Right ventricle myocardium superior (tissue), 1 donor: Measurements from ENCODE around the gene LDHD. TPM values are rescaled to one million over a fixed set of nuclear protein-coding genes. Genes with fewer than 3 reads are reported as not detected.
"Not testable (repeated sequence)": the region's sequence is repeated elsewhere in the genome, so short reads cannot be mapped to it uniquely, and the experiment has no call there.

Experiments used
- ATAC-seq: fragments of 200-7000 bp; cut with Tn5 transposase; one replicate; pipeline ENCODE4 v1.9.1; 2020; ENCODE audit warnings: mild to moderate bottlenecking; ENCODE audit not compliant: poor library complexity
- DNase-seq: peaks from one replicate; pipeline ENCODE4 v3.0.0-alpha.2; 2020
- intact Hi-C: fragments of 100-400 bp; cut with DNase I; formaldehyde crosslinking; loops from one replicate; pipeline ENCODE4 v1.11.2; 2022
- long read RNA-seq: library from polyadenylated mRNA; unstranded; transcript quantifications from one replicate; pipeline ENCODE4 v2.0.0, GENCODE V29; 2021
- total RNA-seq: library from RNA; stranded (reverse); fragmentation: NEBNext Ultra II Directional; extraction: Animal tissue kit (Norgen Biotek cat#: 25700); gene quantifications from one replicate; pipeline ENCODE4 v1.2.1, GENCODE V29; 2021
- donor health status: DM: no; HTN: yes; CAD: no; lungs with severe emphysema.

LDHD gene
- 84.7 TPM for total RNA-seq
- long read RNA-seq, transcript LDHD-202 (11 exons, 1,966 nt) = major isoform, 158 of 285 reads
- long read RNA-seq, transcript LDHD-201 (11 exons, 2,067 nt) = minor isoform, 29 of 285 reads
- long read RNA-seq, partial matches to known transcripts = 41 of 285 reads
- long read RNA-seq, other reads (novel, unspliced or antisense) = 57 of 285 reads

DNA sequence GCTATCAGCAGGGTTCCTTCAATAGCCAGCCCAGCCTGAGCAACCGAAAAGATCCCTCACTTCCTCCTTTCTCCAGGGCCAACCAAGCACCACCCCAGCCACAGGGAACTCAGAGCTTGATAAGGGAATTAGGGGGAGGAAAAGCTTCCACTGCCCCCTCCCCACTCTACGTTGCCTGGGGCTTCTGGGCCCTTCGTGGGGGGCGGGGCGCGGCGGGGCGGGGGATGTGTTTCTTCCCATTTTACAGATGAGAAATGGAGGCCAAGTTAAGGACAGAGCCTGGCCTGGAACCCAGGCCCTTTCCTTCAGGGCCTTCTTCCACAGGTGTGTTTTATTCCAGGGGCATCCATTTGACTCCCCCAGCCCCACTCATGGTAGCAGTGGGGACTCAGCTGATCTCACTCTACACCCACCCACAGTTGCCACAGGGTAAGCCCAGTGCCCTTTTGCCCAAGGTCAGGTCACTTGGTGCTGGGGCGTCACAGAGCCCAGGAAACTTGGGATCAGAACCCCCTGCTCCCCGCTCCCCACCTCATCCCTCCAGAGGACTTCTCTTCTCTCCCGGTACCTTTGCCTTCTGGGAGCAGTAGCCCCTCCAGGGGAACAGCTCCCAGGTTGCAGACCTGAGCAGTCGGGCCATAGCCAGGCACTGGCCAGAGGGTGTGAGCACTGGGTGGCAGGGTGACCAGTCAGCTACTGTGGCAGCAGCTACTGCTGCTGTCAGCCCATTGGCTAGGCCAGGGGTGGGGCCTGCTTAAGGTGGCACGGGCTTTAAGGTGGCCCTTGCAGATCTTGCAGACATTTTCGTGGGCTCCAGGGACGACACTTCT is at the start of gene LDHD:
Gene LDHD (minus strand): TSS at position 700 of the 830 bp plus-strand sequence. CDS start 60 bp downstream, at position 640.
- peak; percentile 96 for ATAC-seq
- intact Hi-C loops = loop anchor here (10.0 kb wide), 1 partner anchor 241 kb away; no protein-coding TSS in a partner anchor

DNA sequence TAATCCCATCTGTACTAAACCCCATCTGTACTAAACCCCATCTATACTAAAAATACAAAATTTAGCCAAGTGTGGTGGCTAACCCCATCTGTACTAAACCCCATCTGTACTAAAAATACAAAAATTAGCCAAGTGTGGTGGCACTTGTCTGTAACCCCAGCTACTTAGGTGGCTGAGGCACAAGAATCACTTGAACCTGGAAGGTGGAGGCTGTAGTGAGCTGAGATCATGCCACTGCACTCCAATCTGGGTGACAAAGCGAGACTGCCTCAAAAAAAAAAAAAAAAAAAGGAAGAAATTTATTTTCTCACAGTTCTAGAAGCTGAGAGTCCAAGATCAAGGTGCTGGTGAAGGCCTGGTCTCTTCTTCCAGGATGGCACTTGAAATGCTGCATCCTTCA is 43.8 kb upstream of the LDHD start:
- DNase-seq = no peak
- no peak for ATAC-seq
- intact Hi-C loops = no loop called here

More for the DNA sequence above, at the start of gene LDHD:
- peak; percentile 91 for DNase-seq

DNA sequence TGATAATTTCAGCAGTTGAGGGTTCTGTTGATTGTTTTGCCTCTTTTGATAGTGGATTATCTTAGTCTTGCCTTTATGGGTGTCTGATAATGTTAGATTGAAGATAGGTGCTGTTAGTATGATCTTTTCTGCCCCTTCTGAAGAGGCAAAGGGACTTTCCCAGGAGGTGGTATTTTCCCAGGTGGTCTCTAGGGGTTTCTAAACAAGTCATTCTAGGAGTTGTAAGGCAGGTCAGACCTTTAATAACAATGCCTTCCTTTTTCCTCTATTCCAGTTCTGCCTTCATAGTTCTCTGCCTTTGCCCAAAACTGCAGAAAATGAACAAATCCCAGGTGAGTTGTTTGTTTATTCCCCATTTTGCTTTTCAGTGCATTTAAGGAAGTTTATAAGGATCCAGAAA is 36.1 kb upstream of the LDHD start:
- DNase-seq (no peak), ATAC-seq (no peak)
- intact Hi-C loops = no loop called here

DNA sequence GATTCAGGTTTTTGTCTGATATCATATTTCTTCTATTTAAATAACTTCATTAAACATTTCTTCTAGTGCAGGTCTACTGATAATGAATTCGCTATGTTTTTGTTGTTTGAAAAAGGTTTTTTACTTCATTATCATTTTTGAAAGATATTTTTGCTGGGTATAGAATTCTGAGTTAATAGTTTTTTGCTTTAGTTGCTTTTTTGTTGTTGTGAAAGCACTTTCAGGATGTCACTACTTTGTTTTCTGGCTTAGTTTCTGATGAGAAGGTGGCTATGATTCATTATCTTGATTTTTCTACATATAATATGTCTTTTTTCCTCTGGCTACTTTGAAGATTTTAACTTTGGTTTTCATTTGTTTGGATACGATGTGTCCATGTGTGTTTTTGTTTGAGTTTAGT is 35.2 kb upstream of the LDHD start:
- no peak for DNase-seq
- intact Hi-C loops = no loop called here
- no peak for ATAC-seq

DNA sequence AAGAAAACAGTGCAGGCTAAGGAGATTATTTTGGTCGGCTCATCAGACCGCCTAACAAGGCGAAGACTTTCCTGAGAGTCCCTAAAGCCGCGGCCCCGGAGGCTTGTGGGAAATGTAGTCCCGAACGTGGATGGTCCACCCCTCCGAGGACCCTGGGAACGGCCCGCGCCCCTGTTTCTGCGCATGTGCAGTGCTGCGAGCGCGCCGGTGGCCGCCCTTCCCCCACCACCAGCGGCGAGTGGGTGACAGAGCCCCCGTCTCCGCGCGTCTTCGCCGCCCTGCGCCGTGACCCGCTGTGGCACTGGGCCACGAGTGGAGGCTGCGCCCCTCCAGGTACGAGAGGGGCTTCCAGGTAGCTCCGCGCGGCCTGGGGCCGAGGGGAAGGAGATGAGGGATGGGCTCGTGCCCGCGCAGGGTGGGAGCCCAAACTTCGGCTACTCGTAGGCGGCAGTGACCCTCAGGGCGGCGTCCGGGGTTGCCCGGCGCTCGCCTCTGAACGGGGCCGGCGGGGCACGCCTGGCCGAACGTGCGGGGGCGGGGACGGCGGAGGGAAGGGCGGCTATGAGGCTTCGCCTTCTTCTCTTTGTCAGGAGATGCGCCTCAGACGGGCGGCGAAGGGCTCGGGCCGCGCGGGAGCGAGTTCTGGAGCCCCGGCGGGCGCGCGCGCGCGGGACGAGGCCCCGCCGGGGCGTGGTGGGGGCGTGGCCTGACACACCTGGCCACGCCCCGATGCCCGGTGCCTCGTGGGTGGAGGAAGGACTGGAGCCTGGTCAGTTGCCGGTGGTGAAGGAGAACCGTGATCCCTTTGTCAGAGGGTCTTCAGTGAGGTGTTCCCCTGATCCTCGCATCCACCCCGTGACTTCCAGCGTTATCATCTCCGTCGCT is 32.0 kb upstream of the LDHD start, which contains the start of gene ZFP1:
Gene ZFP1 (plus strand): TSS at position 214 of the 885 bp plus-strand sequence. CDS start 4,428 bp downstream, outside the sequence.
- intact Hi-C loops = no loop called here
- ATAC-seq (peak; percentile 98), DNase-seq (peak; percentile 98)

DNA sequence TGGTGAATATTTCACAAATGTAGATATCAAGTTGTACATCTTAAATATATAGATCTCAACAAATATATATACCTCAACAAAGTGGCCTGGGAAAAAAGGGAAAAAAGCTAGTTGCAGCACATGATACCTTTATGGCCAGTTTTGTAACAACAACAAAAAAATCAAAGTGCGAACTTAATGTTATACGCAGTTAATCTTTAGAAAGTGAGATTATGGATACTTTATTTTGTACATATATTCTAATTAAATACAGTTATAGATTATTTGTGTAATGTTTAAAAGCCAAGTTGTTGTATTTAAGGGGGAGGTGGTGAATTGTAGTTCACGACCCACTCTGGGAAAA is 31.4 kb upstream of the LDHD start:
- DNase-seq (no peak), ATAC-seq (no peak)
- intact Hi-C loops = no loop called here

DNA sequence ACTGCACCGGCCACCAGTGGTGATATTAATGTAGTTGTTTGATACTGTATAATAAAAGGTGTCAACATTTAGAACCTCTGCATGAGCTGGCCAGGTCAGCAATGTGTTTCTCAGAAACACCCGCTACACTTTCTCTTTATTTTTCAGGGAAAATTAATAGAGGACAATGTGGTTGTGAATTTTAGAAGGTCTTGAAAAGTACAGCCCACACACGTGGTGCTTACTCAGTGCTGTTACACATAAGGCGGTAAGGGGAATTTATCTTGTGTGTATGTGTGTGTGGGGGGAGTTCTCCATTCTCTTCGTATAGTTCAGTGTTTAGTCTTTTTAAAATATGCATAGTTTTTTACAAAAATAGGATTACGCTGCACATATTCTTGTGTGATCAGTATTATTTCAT is 27.4 kb upstream of the LDHD start:
- ATAC-seq = no peak
- intact Hi-C loops = no loop called here
- DNase-seq = no peak

DNA sequence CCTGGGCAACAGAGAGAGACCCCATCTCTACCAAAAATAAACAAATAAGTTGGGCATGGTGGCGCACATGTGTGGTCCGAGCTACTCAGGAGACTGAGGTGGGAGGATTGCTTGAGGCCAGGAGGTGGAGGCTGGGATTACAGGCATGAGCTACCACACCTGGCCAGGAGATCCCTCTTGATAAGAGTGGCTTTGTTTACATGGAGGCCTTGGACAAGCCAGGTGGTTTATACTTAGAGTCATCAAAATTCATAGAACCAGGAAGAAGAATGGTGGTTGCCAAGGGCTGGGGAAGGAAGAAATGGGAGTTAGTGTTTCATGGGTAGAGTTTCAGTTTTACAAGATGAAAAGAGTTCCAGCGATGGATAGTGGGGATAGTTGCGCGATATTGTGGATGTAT is 22.9 kb upstream of the LDHD start:
- intact Hi-C loops = loop anchor here (10.0 kb wide), 1 partner anchor 435 kb away; the partner anchor contains the start of gene MLKL
- DNase-seq (no peak), ATAC-seq (no peak)

DNA sequence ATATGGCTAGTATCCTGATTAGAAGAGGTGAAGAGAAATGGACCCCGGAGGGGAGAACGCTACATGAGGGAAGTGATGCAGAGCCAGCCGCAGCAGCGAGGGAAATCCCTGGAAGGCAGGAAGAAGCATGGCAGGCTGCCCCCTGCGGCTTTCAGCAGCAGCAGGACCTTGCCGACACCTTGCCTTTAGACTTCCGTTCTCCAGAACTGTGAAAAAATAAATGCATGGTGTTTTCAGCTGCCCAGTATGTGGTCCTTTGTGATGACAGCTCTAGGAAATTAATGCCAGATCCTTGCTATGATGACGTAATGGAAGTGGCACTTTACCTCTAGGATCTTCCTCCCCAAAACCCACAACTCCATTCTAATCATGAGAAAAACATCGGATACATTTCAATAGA is 22.1 kb upstream of the LDHD start:
- ATAC-seq (no peak), DNase-seq (no peak)
- intact Hi-C loops = loop anchor here (10.0 kb wide), 1 partner anchor 434 kb away; the partner anchor contains the start of gene MLKL

DNA sequence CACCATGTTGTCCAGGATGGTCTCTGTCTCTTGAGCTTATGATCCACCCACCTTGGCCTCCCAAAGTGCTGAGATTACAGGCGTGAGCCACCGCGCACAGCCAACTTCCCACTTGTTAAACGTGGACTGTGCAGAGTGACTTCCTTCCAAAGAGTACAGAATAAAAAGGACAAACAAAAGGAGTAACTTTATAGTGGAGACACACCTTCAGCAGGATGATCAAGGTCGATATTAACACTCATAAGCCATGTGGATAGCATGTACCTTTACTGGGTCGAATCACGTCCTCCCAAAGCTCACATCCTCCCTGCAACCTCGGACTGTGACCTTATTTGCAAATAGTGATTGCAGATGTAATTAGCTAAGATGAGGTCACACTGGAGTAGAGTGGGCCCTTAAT is 21.7 kb upstream of the LDHD start:
- ATAC-seq = no peak
- DNase-seq = no peak
- intact Hi-C loops = loop anchor here (10.0 kb wide), 1 partner anchor 433 kb away; the partner anchor contains the start of gene MLKL

DNA sequence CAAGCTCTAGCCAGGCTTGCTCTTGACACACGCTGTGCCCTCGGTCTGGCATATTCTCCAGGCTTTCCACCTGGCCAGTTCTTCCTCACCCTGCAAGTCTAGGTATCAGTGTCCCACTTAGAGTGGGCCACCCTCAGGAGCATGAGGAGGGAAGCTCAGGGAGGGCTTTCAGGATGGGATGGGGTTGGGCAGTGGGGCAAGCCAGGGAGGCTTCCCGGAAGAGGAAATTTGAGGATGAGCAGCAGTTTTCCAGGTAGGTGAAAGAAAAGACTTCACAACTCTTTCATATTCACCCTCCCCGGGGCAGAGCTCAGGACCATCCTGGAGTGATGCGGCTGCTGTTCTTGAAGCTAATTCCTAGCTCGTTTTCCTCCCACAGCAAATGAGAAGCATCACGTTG is 14.5 kb upstream of the LDHD start:
- no peak for DNase-seq
- intact Hi-C loops = loop anchor here (10.0 kb wide), 1 partner anchor 426 kb away; the partner anchor contains the start of gene MLKL

DNA sequence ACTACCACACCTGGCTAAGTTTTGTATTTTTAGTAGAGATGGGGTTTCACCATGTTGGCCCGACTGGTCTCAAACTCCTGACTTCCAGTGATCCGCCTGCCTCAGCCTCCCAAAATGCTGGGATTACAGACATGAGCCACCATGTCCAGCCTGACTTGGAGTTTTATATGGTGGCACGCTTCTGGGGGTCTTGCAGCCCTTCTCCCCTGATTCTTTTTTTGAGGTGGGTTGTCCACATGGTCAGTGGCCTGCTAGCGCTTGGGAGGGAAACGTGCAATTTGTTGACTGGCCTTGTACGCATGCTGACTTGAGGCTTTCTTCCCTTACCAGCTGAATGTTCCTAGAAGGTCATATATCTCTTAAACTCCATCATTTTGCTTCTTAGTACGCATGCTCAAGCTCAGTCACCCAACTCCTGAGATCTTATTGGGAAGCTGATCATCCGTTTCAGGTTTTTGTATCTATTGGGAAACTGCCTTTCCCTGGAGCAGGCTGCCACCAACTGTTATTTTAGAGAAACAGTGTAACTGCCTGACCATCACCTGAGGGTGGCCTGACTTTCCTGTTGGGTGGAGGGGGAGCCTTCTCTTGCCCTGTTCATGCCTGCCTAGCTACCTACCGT is 13.7 kb upstream of the LDHD start:
- ATAC-seq = no peak
- intact Hi-C loops = loop anchor here (10.0 kb wide), 1 partner anchor 425 kb away; the partner anchor contains the start of gene MLKL
- no peak for DNase-seq

More for the DNA sequence above, 14.5 kb upstream of the LDHD start:
- ATAC-seq = no peak

DNA sequence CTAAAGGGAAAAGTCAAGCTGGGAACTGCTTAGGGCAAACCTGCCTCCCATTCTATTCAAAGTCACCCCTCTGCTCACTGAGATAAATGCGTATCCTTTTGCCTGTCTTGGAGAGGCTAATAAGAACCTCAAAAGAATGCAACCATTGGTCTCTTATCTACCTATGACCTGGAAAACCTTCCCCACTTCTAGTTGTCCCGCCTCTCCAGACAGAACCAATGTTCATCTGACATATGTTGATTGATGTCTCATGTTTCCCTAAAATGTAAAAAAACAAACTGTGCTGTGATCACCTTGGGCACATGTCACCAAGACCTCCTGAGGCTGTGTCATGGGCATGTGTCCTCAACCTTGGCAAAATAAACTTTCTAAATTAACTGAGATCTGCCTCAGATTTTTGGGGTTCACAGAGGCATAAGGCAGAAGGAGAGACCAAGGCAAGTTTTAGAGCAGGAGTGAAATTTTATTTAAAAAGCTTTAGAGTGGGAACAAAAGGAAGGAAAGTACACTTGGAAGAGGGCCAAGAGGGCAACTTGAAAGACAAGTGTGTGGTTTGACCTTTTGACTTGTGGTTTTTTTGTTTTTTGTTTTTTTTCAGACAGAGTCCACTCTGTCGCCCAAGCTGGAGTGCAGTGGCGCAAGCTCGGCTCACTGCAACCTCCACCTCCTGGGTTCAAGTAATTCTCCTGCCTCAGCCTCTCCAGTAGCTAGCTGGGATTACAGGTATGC is 13.0 kb upstream of the LDHD start:
- ATAC-seq, DNase-seq: not testable (repeated sequence)
- intact Hi-C loops = loop anchor here (10.0 kb wide), 1 partner anchor 425 kb away; the partner anchor contains the start of gene MLKL

DNA sequence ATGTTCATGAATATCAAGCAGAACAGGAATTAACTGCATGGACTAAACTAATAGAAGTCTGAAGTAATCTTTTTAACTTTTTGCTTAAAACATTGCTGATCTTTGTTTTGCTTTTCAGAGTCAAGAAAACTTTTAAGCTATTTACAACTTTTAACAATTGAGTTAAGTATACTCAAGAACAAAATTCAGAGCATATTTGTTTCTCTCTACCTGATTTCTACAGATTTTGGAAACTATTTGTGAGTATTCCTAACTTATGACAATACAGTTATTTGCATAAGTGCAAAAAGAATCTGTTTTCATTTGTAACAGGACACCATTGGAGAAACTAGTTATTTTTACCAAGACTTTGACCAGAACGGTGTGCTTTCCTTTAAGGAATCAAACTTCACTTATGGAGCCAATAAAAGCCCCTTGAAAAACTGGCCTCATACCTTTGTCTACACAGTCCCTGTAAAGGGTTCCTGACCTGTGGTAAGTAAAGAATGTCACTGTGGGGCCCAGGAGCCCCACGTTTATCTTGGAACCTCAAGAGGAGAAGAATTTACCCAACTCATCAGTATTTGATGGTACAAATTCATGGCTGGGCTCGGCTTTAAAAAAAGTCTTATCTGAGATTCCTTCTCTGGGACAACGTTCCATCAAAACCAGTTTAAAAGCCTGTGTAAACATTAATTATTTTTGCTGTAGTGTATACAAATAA is 11.3 kb upstream of the LDHD start:
- intact Hi-C loops = no loop called here
- DNase-seq (no peak), ATAC-seq (no peak)

DNA sequence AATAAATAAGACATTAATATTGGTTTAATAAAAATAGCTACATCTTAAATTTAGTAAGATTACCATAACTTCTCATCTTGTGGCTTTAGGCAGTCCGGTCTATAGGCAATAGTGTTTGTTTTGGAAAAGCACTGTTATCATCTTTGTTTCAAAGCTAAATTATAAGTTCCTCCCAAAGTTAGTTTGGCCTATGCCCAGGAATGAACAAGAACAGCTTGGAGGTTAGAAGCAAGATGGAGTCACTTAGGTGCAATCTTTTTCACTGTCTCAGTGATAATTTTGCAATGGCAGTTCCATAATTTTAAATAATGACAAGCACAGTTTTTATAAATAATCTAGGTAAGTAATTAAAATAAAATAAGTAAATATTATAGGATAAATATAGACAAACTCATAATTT is 6.0 kb upstream of the LDHD start:
- no peak for ATAC-seq
- intact Hi-C loops = no loop called here
- DNase-seq = no peak

DNA sequence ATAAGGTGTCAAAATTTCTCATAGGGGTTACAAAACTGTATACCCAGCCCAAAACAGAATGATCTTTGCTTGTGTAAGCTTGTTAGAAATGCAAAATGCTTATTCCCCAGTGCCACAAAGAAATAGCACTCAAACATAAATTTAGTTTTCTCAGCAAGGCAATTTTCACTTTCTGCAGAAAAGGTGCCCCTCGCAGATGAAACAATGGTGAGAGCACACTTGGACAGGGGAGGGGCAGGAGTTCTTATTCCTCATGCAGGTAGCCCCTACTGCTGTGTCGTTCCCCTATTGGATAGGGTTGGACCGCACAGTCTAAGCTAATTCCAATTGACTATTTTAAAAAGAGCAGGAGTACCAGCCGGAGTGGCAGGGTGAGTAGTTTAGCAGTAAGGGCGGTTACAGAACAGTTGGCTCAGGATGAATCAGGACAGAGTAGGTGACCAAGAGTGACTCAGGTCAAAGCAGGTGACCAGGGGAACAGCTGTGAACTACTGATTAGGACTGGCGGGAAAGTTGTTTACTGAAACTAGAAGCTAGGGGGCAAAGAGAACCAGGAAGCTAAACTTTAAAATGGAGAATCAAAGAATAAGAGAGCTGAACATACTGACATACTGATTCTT is 5.5 kb upstream of the LDHD start:
- DNase-seq = no peak
- no peak for ATAC-seq
- intact Hi-C loops = no loop called here

DNA sequence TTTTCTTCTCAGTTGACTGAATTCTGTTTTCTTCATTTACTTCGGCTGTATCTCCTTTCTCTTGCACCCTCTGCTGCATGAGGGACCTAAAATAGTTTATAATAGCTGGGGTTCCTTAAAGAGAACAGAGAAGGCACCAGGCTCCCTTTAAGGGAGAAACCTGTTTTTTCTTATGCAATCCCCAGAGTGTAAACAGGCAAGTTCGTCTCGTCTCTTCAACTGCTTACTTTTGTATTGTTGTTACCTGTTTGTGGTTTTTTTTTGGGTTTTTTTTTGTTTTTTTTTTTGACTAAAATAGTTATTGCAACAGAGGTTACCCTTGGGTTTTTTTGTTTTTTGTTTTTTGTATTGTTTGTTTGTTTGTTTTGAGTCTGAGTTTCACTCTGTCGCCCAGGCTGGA is 3.7 kb upstream of the LDHD start:
- DNase-seq (no peak), ATAC-seq (no peak)
- intact Hi-C loops = no loop called here
